Lung microvascular endothelial cell (primary cell): ENCODE data around the gene MT1M. TPM values are rescaled to one million over a fixed set of nuclear protein-coding genes. Genes with fewer than 3 reads are reported as not detected.
"Not testable (repeated sequence)": the region's sequence is repeated elsewhere in the genome, so short reads cannot be mapped to it uniquely, and the experiment has no call there.

Source experiments
- DNase-seq, 2 donors: peaks; one replicate each; pipeline versions ENCODE4 v3.0.0 to v3.0.0-alpha.2; 2010; ENCODE audit warnings: low read depth in 2 of 2
- total RNA-seq: library from RNA; depleted of rRNA; stranded (reverse); fragments of >200 nt; gene quantifications from 2 replicates; pipeline ENCODE4 v1.2.1, GENCODE V29; 2014

The MT1M gene
- 0.99 and 3.5 TPM in 2 replicates for total RNA-seq

- DNase-seq = peak; percentile 35 to 39
Observed at GRCh38 chr16:56632156-56632847, at the start of gene MT1M. Gene MT1M (plus strand): TSS chr16:56632659. CDS start chr16:56632732, 73 bp downstream.

DNA sequence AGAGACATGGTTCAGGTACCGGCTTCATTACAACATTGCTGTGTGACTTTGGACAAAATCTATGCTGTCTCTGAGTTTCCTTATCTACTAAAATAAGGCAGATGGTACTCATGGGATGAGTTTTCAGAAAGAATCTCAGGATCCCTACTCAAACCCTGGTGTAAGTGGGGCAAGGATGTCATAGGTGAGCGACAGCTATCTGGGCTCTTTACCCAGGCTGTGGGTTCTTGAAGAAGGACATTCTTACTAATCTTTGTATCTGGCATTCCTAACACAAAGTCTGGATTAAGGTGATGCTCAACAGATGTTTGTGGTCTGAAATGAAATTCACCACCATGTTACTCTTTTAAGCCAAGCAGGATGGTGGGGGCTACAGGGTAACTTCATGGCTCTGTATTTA lies 49.5 kb upstream of the MT1M start:
- not testable (repeated sequence) for DNase-seq

DNA sequence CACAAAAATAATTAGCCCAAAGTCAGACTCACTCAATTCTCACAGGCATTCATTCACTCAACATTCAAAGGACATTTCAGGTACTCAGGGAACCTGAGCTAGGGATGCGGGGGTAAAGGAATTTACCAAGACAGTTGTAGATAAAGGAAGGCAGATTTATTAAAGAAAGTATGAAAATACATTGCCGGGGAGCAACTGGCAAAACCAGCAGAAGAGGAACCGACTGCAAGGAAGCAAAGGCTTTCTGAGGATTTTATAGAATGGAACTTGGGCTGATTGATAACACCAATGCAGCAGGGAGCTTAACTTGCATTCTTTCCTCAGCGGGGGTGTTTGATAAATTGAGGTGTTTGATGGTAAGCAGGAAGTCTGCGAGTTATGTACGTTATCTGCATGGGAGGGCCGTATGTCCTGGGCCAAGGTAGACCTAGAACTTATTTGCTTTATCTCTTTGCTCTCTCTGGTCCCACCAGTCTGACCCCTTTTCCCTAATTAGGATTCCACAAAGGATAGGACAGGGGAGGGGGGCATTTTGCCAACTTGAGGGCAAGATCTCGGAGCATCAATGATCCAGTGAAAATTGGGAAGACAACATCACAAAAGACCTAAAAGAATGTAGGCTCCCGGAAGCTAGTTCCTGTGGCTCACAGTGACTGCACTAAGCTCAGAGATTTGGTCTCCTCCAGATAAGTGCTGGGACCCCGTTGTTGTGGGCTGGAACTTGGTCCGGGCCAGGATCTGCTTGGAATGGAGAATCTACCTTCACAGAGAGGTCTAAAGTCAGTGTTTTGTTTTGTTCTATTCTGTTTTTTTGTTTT lies 48.9 kb upstream of the MT1M start:
- no peak for DNase-seq

DNA sequence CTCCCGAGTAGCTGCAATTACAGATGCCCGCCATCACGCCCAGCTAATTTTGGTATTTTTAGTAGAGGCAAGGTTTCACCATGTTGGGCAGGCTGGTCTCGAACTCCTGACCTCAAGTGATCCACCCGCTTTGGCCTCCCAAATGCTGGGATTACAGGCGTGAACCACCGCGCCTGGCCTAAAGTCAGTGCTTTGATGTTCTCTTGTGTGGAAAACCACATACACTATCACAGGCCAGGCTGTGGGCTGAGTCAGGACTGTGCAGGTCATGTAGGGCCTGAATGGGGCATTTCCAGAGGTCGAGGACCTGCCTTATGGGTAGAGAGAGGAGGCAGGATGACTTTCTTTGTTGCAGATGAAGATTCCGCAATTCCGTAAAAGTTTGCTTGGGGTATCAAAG lies 48.2 kb upstream of the MT1M start:
- no peak for DNase-seq

GRCh38 chr16:56588781-56589140 lies 43.7 kb upstream of the MT1M start:
- no peak for DNase-seq

GRCh38 chr16:56589141-56590039 lies 43.1 kb upstream of the MT1M start, which contains the start of gene MT3:
Gene MT3 (plus strand): TSS chr16:56589528. CDS start chr16:56589591, 63 bp downstream.
- DNase-seq = peak in 1 of 2 donors; percentile 30

DNA sequence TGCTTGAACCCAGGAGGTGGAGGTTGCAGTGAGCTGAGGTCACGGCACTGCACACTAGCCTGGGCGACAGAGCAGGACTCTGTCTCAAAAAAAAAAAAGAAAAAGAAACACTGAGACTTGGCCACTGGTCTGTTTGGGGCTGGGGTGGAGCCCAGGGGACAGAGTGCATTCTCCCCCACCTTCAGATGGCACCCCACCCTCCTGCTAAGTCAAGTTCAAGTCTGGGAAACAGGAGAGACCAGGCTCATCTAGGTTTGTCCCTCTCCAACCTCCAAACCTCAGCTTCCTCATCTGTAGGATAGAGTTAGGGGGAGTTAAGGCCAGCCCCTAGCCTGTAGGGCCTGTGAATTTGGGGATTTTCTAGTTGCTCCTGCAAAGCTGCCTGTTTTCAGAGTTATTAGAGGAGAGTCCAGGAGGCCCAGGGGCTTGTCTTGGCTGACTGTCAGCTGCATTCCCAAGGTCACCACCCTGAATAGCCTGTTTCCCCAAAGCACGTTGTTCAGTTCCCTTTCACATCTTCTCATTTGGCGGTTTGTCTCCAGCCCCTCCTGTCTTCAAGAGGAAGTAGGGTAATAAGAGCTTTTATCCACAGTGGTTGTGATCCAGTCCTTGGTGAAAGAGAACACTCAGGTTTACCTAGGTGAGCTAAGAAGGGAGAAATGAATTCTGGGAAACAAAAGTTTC lies 40.9 kb upstream of the MT1M start:
- DNase-seq = no peak

GRCh38 chr16:56593573-56594291 lies 38.7 kb upstream of the MT1M start:
- DNase-seq = no peak

DNA sequence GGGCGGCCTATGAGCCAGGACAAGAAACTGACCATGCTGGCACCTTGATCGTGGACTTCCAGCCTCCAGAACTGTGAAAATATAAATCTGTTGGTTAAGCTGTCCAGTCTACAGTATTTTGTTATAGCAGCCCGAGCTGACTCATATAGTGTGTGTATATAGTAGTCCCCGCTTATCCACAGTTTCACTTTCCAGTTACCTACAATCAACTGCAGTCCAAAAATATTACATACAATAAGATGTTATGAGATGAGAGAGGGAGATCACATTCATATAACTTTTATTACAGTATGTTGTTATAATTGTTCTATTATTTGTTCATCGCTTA lies 38.2 kb upstream of the MT1M start:
- DNase-seq = no peak

GRCh38 chr16:56600398-56600999 lies 32.0 kb upstream of the MT1M start:
- peak; percentile 61 to 65 for DNase-seq

DNA sequence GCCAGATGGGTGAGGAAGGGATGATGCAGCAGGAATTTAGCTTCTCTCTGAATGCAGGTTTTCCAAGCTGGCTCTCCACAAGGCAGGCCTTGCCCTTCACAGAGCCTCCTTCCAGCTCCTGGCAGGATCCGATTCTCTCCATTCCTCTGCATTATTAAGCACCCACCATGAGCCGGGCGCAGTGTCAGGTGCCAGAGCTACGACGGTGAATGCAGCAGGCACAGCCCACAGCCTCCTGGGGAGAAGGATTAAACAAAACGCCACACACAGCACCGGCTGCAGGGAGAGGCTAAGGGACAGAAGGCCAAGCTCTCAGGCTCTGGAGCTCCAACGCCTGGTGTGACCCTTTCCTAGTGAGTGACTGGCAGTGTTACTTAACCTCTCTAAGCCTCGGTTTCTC lies 31.1 kb upstream of the MT1M start:
- DNase-seq = no peak

DNA sequence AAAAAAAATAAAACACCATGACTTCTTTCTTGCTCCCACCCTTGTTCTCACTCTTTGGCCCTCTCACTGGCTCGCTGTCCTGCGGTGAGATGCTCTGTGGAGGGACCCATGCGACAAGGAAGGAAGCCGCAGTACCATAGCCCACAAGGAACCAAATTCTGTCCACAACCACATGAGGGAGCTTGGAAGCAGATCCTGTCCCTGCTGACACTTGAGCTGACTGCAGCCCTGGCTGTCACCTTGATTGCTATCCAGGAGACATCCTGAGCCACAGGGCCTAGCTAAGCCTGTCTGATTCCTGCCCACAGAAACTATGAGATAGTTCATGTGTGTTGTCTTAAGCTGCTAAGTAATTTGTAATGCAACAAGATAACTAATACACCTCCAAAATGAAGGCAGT lies 28.9 kb upstream of the MT1M start:
- DNase-seq = peak; percentile 66 to 68

DNA sequence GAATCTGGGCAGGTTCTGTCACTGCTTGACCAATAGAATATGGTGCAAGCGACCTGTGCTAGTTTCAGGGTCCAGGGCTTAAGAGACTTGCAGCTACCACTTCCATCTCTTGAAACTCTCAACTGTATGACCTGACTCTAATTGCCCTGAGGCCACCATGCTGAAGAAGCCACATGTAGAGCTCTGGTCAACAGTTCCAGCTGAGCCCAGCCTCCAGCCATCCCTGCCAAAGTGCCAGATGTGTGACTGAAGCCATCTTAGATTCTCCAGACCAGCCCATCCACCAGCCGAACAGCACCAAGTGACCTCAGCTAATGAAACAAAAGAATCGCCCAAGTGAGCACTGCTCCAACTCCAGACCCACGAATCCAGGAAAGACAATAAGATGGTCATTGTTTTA lies 27.5 kb upstream of the MT1M start:
- no peak for DNase-seq

DNA sequence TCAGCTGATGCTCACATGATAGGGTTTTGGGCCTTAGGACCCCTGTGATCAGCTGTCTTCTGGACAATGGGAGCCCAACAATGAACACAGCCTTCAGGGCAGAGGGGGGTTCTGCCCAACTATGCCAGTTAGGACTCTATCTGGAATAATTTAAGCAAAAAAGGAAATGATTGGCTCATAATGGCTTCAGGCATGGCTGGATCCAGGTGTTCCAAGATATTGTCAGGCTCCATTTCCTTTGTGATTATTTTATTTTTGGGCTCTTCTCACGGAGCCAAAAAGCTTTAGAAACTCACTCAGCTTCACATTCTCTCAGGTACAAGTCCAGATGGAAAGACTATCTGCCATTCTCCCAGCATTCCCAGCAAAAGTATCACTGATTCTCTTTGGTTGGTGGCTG lies 27.0 kb upstream of the MT1M start:
- no peak for DNase-seq

DNA sequence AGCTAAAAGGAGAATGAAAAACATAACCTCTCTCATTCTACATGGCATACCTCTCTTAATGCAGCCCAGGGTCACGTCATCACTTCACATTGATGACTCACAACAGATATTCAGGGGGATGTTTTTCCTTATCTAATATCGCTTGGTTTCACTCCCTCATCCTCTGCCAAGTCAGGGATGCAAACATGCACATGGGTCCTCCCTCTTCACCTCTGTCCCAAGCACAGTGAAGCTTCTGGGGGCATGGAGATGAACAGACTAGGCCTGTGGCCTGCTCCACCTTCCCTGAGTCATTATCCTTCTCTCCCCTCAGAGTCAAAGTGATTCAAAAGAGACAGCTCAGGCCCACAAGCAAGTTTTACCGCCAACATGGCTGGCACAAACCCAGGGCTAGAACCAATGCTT lies 26.4 kb upstream of the MT1M start:
- DNase-seq = peak; percentile 62 to 71

DNA sequence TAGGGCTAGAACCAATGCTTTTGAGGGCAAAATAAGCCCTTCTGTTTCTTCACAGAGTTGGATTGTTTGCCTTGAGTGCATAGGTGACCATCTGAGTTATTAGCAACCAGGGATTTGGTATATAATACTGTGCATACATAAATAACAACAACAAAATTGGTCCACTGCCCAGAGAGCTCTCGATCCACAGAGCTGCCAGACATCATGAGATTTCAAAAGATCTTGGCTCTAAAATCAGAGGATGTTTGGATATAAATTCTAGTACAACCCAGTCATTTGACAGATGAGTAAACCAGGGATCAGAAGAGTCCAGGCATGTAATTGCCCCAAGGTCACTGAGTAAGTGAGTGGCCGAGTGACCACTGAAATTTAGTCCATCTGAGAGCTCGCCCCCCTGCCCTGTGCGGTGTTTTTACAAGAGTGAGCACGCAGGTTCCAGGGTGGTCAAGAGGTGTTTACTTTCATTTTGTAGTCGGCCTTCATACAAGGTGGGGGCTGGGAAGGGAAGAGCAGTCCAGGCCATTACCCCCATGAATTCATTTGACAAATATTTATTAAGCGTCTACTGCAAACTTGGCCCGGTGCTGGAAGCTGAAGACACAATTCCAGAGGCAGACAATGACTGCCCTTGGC lies 25.9 kb upstream of the MT1M start:
- DNase-seq = peak in 1 of 2 donors; percentile 77

- peak; percentile 98 to 99 for DNase-seq
Observed at GRCh38 chr16:56607109-56607618, 25.3 kb upstream of the MT1M start.

- DNase-seq = no peak
Observed at GRCh38 chr16:56607675-56608042, 24.8 kb upstream of the MT1M start.

DNA sequence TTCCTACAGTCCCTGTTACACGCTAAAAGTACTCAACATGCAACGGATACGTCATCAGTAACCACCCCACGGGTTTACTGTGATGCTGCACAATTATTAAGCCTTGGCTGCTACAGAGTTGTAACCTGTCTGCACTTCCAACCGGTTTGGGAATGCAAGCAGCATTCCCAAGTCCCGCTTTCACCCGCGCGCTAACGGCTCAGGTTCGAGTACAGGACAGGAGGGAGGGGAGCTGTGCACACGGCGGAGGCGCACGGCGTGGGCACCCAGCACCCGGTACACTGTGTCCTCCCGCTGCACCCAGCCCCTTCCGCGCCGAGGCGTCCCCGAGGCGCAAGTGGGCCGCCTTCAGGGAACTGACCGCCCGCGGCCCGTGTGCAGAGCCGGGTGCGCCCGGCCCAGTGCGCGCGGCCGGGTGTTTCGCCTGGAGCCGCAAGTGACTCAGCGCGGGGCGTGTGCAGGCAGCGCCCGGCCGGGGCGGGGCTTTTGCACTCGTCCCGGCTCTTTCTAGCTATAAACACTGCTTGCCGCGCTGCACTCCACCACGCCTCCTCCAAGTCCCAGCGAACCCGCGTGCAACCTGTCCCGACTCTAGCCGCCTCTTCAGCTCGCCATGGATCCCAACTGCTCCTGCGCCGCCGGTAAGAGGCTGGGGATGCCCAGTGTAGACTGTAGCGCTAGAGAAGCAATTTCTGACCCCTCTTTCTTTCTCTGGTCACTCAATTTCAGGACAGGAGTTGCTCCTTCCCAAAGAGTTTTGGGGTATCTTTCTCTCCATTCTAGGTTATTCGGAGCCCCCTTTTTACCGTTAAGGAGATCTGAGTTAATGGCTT lies 24.2 kb upstream of the MT1M start, which contains the start of gene MT2A:
MT2A (plus strand) TSS at position 542 of the 833 bp plus-strand sequence; CDS start at position 614, 72 bp downstream.
- peak; percentile 96 to 99 for DNase-seq
